ENCODE data around the gene DES.

- no peak for TF ChIP-seq POU2F2 (IDR thresholded peaks at IDR 0.05; ENCODE audit: low read depth, low read length)
- TF ChIP-seq TAF1 (IDR thresholded peaks at IDR 0.05; ENCODE audit: low read depth, low read length) = no peak
- no peak for TF ChIP-seq POLR2A (IDR thresholded peaks at IDR 0.05; ENCODE audit: low read depth, low read length)
- no peak for TF ChIP-seq POLR2AphosphoS5 (IDR thresholded peaks at IDR 0.05; ENCODE audit: low read depth, low read length)
These were observed 47.7 kb downstream of the DES start for GRCh38 chr2:219465659-219466561.

Data from GM12891 (cell line).